GM19025 (cell line): ENCODE data around the gene BMPR1A.
"Not testable (repeated sequence)": the region's sequence is repeated elsewhere in the genome, so short reads cannot be mapped to it uniquely, and the experiment has no call there.

Experiments used
- ATAC-seq: cut with Tn5 transposase; IDR thresholded peaks from one replicate; pipeline ENCODE4 v1.9.1; 2021; ENCODE audit warnings: mild to moderate bottlenecking, low read depth, moderate library complexity; ENCODE audit not compliant: unreplicated experiment

Gene BMPR1A

GRCh38 chr10:86962136-86962980 is 205.9 kb downstream of the BMPR1A start:
- ATAC-seq: no peak

DNA sequence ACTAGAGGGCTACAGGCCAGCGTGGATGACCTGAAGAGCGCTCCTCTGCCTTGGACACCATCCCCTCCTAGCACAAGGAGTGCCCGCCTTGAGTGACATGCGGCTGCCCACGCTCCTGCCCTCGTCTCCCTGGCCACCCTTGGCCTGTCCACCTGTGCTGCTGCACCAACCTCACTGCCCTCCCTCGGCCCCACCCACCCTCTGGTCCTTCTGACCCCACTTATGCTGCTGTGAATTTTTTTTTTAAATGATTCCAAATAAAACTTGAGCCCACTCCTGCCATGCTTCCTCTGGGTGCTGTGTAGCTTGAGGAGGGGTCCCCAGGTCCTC is 206.5 kb downstream of the BMPR1A start:
- ATAC-seq: no peak

GRCh38 chr10:86963341-86963919 is 207.0 kb downstream of the BMPR1A start:
- no peak for ATAC-seq

DNA sequence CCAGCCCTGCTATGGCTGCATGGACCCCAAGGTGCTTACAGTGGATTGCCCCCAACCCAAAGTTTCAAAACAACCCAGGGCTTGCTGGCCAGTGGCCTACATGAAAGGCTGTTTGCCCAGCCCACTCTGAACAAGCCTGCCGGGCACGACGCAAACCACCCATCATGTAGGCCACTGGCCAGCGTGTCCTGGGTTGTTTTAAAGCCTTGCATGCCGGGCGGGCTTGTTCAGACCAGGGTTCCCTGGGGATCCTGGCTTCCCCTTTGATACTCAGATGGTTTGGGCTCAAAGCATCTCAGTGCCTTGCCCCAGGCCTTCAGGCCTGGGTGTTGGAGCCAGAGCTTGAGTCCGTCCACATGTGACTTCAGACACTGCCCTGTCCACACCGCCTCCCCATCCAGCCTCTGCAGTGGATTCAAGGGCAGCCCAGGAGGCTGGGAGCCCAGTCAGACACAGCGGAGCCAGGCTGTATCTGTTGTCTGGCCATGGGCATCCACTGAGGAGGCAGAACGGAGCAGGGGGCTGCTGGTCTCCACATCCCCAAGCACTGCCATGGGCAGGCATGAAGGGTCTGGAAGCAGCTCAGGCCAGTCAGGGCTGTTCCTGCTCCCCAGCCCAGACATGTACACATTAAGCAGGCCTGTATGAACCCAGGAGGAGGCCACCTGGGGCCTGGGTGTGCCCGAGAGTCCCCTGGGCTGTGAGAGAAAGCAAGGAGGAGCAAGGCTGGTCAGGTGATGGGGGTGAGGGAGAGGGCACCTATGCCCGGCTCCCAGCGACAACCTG is 207.8 kb downstream of the BMPR1A start:
- ATAC-seq: no peak

DNA sequence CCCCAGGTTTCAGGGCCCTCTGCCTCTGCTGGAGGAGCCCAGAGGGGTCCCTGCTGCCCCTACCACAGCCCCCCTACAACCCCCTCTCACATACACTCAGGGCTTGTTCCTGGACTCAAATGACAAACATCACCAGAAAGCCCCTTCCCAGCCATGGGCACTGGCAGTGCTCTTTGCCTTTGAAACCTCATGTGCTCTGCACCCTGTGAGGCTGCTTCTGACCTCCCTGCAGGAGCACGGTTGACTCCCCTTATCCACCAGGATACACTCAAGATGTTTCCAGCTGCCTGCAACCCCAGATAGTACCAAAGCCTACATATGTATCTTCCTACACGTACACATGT is 208.4 kb downstream of the BMPR1A start:
- ATAC-seq: no peak

- ATAC-seq: no peak
These were observed 209.7 kb downstream of the BMPR1A start for GRCh38 chr10:86965986-86966654.

GRCh38 chr10:86967481-86967941 is 211.1 kb downstream of the BMPR1A start:
- no peak for ATAC-seq

DNA sequence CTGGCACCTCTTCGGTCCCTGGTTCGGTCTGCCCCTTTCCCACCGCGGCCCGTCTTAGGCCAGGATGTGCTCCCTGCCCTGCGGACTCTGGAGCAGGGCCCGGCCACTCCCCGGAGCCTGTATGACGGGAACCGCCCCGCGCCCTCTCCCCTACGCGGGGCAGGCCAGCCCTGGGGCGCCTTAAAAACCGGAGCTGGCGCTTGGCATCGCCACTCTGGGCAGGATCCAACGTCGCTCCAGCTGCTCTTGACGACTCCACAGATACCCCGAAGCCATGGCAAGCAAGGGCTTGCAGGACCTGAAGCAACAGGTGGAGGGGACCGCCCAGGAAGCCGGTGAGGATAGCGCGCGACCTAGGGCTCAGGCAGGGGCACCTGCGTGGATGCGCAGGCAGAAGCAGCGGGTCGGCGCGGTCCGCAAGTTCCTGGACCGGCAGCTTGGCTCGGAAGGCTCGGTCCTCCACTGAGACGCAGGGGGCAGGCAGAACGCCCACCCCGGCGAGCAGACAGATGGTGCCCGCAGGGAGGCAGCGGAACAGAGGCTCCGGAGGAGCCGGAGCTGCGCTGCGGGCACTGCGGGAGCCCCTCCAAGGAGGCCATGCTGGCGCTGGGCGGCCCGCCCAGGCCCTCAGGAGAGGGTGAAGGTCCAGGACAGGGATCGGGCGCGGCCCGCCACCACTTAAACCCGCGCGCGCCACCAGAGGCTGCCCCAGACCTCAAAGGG is 212.0 kb downstream of the BMPR1A start, which contains the start of gene ADIRF:
ADIRF (plus strand) TSS at position 212 of the 723 bp plus-strand sequence; CDS start at position 275, 63 bp downstream.
- ATAC-seq: no peak

DNA sequence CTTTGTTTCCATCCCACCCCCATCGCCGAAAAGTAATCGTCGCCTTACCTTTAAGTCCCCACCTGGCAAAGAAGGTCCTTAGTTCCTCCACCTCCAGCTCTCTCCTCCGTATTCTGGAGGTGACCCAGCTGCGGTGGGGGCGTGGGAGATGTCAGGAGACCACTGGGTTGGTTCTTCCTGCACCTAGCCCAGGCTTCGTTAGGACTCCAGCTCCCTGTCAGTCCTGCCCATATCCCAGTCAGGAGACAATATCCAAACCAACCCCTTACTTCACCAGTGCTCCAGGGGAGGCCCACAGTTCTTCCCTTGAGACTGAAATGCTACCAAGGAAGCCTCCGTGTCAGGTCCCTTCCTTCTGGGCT is 212.6 kb downstream of the BMPR1A start:
- ATAC-seq: no peak

DNA sequence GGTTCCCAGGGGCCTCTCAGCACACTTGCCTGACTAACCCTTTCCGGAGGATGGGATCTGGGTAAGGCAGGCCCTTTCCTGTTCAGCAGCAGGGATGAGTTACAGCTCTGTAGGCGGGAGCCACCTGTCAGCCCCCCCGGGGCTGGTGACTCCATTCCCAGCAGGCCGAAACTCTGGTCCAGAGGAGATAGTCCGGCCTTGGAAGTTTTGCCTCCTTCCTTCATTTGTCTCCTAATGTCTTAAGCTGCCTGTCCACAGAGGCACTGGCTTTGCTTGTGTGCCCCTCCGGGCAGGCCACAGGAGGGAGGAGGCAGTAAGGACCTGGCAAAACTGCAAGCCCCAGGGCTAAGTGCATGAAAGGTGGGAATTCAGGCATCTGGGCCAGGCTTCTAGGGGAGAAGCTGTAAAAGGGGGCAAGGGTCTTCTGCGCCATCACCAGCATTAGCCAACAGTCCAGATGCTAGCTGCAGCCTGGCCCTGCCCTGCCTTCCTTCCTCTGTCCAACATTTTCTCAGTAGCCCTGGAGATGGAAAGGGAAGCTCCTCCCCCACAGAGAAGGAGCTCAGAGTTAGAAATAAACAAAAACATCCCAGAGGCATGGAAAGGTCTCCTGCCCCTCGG is 213.1 kb downstream of the BMPR1A start:
- ATAC-seq: no peak

DNA sequence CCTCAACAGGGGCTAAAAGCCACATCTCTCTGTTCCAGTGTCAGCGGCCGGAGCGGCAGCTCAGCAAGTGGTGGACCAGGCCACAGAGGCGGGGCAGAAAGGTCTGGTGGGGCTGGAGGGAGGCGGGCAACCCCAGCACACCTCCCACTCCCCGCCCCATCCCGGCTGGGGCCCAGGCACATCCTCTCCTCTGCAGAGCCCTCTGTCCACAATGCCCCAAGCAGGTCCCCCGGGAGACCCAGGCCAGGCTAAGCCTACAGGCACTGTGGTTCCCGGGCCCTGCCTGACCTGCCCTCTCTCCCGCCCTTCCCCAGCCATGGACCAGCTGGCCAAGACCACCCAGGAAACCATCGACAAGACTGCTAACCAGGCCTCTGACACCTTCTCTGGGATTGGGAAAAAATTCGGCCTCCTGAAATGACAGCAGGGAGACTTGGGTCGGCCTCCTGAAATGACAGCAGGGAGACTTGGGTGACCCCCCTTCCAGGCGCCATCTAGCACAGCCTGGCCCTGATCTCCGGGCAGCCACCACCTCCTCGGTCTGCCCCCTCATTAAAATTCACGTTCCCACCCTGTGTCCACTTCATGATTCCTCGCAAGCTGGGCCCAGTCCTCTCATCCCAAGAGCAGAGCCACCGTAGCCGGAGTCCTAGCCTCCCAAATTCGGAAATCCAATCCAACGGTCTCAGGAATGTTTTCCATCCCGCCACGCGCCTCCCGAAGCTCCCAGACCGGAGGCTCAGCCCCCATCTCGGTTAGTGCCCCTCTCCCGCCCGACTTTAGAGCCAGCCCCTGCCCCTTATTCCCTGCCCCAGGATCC is 214.0 kb downstream of the BMPR1A start:
- ATAC-seq: no peak

DNA sequence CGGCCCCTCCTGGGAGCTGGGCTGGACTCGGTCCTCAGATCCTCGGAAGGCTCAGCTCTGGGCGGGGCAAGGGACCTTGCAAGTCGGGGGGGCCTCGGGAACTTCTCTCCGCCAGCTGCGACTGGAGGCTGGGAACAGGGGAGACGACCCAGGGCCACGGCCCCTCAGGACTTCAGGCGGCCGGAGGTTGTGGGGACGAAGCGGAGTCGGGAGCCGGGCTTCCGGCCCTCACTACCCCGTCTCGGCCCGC is 214.5 kb downstream of the BMPR1A start:
- ATAC-seq: no peak

DNA sequence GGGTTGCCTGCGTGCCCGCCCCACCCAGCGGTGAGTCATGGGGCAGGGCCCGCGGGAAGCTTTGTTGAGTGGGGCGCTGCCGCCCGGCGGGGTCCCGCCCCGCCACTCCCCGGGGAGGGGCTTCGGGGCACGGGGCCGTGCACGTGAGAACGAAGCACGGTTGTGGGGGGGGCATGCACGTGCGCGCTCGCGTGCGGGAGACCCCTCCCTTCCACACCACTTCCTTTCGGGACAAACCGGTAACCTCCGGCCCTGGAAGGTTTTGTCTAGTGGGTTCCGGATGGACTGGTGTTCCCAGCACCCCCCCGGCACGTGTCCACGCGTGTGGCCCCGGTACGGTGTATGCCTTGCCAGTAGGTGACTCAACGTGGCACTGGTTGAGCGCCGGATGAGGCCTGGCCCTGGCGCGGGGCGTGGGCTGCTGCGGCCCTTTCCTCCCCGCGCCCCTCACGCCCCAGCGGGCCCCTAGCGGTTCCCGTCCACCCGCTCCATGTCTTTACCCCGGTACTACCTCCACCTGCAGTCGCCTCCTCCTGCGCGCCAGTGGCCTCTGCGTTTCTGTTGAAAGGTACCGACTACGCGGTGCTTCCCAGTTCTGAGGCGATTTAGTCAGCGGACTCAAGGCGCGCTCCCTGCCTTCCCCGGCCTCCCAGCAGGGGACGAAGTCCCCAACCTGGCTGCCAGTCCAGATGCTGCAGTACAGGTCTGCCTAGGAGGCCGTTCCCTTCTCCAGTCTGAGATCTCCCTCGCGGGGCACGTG is 215.0 kb downstream of the BMPR1A start:
- peak; percentile 86 for ATAC-seq

DNA sequence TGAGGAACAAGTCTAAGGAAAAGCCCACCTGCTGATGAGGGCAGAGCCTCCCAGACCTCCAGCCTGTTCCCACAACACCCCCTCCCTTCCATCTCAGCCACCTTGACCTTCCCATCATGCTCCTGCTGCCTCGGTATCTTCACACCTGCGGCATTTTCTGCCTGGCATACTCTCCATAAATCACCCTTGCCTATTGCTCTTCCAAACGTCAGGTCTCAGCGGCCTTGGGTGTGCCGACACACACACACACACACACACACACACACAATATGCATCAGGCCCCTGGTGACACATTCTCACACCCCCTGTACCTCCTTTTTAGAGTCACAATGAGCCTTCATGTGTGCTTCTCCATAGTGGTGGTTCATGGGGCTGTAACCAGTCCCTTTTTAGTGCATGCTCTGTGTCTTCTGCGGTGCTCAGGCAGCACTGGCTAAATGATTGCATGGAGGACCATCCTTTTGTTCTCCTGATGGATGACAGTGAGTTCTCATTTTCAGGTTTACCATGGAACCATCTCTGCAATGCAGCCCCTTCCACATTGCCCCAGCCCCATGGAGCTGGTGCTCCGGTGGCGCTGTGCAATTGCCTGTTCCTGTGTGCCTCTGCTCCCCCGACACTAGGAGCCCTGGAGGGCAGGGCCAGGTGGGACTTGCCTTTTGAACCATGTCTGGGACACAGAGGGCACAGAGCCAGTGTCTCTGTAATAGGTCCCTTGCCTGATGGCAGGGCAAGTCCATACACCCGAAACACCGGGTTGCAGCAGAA is 216.4 kb downstream of the BMPR1A start:
- no peak for ATAC-seq

- no peak for ATAC-seq
These were observed 218.1 kb downstream of the BMPR1A start for GRCh38 chr10:86974484-86974883.

- no peak for ATAC-seq
These were observed 220.1 kb downstream of the BMPR1A start for GRCh38 chr10:86976362-86977056.

DNA sequence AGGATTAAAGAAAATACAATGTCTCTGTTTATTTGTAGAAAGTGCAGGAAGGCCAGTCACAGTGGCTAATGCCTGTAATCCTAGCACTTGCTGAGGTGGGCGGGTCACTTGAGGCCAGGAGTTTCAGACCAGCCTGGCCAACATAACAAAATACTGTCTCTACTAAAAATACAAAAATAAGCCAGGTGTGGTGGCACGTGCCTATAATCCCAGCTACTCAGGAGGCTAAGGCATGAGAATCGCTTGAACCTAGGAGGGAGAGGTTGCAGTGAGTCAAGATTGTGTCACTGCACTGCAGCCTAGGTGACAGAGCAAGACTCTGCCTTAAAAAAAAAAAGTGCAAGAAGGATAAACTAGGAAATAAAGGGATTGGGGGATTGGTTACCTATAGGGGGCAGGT is 222.0 kb downstream of the BMPR1A start:
- not testable (repeated sequence) for ATAC-seq
